ENCODE data around the gene C1QTNF9.
"Not testable (repeated sequence)": the region's sequence is repeated elsewhere in the genome, so short reads cannot be mapped to it uniquely, and the experiment has no call there.

C1QTNF9 gene

DNA sequence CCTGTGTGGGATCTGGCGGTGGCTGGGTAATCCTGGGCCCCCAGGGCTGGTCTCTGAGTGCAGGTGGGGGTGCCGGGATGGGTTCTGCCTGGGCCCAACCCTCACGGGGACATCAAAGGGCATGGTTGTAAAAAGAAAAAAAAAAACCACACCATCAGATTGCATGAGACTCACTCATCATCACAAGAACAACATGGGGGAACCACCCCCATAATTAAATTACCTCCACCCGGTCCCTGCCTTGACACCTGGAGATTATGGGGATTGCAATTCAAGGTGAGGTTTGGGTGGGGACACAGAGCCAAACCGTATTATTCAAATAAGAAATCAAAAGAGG lies 14.3 kb downstream of the C1QTNF9 start:
- no peak for DNase-seq

- not testable (repeated sequence) for DNase-seq
These were observed 18.2 kb downstream of the C1QTNF9 start for GRCh38 chr13:24327598-24327997.

- DNase-seq: no peak
These were observed 18.8 kb downstream of the C1QTNF9 start for GRCh38 chr13:24328145-24328544.

DNA sequence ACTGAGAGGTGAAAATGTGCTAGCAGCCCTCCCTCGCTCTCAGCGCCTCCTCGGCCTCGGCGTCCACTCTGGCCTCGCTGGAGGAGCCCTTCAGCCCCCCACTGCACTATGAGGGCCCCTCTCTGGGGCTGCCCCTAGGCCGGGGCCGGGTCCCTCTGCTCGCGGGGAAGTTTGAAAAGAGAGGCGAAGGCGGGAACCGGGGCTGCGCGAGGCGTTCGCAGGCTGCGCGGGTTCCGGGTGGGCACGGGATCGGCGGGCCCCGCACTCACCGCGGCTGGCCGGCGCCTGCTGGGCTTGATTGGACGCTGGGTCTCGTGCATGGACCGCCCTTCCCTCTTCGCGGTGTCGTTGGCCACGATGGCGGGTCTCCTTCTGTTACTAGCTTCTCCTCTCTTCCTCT lies 29.3 kb downstream of the C1QTNF9 start:
- no peak for DNase-seq

DNA sequence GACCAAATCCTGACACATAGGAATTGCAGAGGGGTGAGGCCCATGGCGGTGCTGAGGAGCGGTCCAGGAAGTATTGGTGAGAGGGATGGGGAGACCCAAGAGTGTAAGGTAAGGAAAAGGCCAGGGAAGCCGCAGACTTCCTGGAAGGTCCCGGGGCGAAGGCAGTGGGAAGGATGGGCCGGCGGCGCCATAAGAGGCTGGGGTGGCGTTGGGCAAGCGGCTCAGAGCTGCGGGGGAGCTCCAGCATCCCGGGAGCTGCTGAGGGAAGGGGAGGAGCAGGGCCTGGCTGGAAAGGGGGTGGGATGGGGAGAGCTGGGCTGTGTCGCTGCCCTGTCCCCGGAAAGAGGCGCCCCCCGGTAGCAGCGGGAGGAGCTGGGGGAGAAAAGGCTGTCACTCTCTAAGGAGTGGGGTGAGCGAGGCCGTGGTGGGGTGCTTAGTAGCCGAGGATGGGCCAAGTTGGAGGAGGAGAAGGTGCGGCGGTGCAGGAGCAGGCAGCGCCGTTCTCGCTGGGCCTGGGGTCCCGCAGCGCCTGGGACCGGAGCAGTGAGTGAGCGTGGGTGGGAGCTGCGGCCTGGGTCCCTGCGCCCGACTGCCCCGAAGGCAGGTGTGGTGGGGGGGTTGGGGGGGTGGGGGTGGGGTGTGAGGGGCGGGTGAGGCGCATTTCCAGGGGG lies 30.7 kb downstream of the C1QTNF9 start:
- DNase-seq: no peak

GRCh38 chr13:24340608-24340955 lies 31.2 kb downstream of the C1QTNF9 start:
- DNase-seq: no peak

DNA sequence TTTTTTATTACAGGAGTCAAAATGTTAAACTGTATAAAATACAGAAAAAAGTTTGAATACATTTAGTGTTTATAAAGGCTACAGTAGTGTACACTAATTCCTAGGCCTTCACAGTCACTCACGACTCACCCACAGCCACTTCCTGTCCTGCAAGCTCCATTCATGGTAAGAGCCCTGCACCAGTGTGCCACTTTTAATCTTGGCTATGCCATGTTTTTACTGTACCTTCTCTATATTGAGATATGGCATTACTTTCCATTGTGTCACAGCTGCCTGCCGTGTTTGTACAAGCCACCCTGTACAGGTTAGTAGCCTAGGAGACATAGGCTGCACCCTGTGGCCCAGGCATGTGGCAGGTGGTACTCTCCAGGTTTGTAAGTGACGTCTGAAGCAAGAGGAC lies 32.1 kb downstream of the C1QTNF9 start:
- DNase-seq: peak; percentile 56

- DNase-seq: no peak
These were observed 39.0 kb downstream of the C1QTNF9 start for GRCh38 chr13:24348385-24348784.

GRCh38 chr13:24348797-24349515 lies 39.6 kb downstream of the C1QTNF9 start:
- no peak for DNase-seq

- DNase-seq: not testable (repeated sequence)
These were observed 40.6 kb downstream of the C1QTNF9 start for GRCh38 chr13:24349778-24350664.

DNA sequence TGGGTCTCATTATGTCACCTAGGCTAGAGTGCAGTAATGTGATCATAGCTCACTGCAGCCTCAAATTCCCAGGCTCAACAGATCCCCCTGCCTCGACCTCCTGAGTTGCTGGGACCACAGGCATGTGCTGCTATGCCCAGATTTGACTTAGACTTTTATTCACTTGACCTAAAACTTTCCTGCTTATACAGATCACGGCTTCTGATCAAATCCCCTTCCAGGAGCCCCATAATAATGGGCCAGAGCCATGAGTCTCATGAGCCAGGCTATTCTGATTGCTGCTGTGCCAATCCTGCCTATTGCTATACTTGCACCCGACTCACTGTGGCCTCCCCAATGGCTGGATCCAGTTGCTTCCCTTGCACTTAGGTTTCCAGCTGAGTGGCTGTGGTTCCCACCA lies 42.0 kb downstream of the C1QTNF9 start:
- DNase-seq: no peak

DNA sequence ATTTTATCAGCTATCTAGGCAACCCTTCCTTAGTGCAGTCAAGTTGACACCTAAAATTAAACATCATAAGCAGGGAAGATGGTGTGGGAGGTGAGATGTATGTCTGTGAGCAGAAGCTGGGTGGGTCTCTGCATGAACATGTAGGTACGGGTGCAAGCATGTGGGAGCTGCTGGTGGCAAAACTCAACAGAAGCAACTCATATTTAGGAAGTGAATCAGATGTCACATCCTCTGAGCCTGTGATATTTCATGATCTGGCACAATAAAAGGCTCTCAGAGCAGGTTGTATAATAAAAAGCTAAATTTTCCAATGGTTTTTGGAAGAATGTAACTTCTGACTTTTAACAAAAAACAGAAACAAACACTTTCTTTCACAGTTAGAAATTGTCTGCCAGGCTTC lies 44.4 kb downstream of the C1QTNF9 start:
- DNase-seq: no peak

GRCh38 chr13:24355103-24355502 lies 45.7 kb downstream of the C1QTNF9 start:
- no peak for DNase-seq

GRCh38 chr13:24356270-24356669 lies 46.9 kb downstream of the C1QTNF9 start:
- no peak for DNase-seq

- no peak for DNase-seq
These were observed 47.5 kb downstream of the C1QTNF9 start for GRCh38 chr13:24356837-24357236.

GRCh38 chr13:24357756-24358155 lies 48.4 kb downstream of the C1QTNF9 start:
- DNase-seq: no peak

- not testable (repeated sequence) for DNase-seq
These were observed 49.5 kb downstream of the C1QTNF9 start for GRCh38 chr13:24358836-24359235.

DNA sequence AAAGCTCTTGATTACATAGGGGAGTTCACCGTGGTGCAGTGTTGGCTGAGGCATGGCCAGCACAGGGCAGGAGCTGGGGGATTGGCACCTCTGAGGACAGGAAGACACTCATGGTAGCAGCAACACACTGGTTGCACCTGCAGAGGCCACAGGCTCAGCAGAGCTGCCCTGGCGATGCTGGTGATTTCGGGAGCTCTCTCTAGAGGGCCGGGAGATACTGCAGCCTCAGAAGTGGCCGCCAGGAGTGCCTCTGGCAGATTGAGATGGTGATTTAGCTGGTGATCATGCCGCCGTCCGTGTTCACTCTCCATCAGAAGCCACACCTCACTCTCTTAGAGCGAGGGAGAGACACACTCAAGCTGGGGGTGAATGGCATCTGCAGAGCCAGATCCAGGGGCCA lies 49.9 kb downstream of the C1QTNF9 start:
- not testable (repeated sequence) for DNase-seq

DNA sequence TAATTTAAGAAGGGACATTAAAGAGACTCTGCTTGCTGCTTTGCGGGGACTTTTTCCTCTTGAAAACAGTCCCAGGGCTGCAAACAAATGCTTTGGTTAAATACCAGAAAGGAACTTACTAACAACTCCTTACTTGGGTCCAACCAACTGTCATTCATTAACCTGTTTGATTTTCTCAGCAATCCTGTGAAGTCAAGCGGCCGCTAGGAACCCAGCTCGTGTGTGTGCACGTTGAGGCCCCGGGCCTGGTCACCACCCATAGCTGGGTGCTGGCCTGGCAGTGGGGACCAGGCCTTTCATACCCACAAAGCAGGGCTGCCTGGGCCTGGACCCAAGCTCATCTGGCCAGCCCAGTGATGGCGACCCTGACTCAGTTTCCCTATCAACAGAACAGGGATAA lies 50.7 kb downstream of the C1QTNF9 start:
- no peak for DNase-seq

- no peak for DNase-seq
These were observed 51.7 kb downstream of the C1QTNF9 start for GRCh38 chr13:24361113-24361512.

- no peak for DNase-seq
These were observed 52.5 kb downstream of the C1QTNF9 start for GRCh38 chr13:24361852-24362366.

DNA sequence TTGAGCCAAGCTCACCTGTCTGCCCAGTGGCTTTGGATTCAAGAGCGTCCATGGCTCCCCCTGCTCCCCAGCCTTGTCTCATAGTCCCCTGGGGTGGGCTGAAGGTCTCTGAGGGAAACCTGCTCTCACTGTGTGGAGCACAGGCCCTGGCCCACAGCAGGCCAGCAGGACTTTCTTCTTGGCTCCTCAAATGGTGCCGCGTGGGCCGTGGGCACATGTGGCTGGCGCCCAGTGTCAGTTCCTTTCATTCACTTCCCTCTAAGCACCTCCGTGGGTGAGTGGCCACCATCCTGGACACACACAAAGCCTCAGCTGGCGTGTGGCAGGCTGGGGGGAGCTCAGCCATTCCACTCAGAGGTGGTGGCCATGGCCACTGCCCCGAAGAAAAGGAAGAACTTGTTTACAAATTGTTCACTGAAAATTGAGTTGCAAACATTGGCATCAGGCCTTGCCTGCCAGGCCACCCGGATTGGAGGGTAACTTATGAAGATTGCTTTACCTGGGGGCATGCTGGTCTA lies 53.1 kb downstream of the C1QTNF9 start:
- DNase-seq: no peak

- DNase-seq: no peak
These were observed 55.8 kb downstream of the C1QTNF9 start for GRCh38 chr13:24365191-24365590.

Data from fibroblast of skin of right biceps (primary cell).